Measurements from ENCODE around the gene ADGRA3.

- TF ChIP-seq ZNF121 (tag by site-specific recombination; IDR thresholded peaks at IDR 0.05) (no peak), CTCF (tag by site-specific recombination; IDR thresholded peaks at IDR 0.05) (no peak), ZNF837 (tag by site-specific recombination; IDR thresholded peaks at IDR 0.05) (no peak), YY1 (tag by site-specific recombination; IDR thresholded peaks at IDR 0.05) (no peak), ZBTB8A (tag by site-specific recombination; IDR thresholded peaks at IDR 0.05) (no peak), ZSCAN5A (tag by site-specific recombination; IDR thresholded peaks at IDR 0.05) (no peak), ZNF692 (tag by site-specific recombination; IDR thresholded peaks at IDR 0.05) (no peak), ZNF629 (tag by site-specific recombination; IDR thresholded peaks at IDR 0.05) (no peak), TCF7L2 (IDR thresholded peaks at IDR 0.05; ENCODE audit: borderline replicate concordance, low read depth, low read length) (no peak), SP2 (tag by site-specific recombination; IDR thresholded peaks at IDR 0.05) (no peak), PATZ1 (tag by site-specific recombination; IDR thresholded peaks at IDR 0.05) (no peak), ZNF513 (tag by site-specific recombination; IDR thresholded peaks at IDR 0.05) (no peak)
Measured at GRCh38 chr4:22345055-22345454, 170.8 kb downstream of the ADGRA3 start.

Measured in HEK293 (cell line).